ENCODE data around the gene GNA12.

DNA sequence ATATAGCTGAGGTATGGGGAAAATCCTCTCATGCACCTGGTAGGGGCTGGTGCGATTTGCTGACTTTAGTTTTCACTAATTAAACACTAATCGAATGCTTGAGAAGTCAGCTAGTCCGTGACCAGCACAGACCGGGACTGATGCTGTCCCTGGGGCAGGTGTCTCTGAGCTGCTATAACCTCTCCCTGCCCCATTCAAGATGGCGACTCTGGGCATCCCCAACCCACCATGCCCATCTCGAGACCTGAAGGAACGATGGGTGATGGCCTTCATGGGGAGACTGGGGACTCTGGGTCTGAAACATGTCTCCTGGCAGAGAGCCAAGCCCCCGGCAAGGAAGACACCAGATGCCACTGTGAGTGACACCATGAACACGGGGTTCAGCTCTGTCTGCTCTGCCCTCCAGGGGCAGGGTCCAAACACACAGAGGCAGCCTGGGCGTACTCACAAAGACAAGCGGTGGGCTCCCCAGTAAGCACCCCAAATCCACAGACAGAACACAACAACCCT lies 57.4 kb downstream of the GNA12 start:
- TF ChIP-seq, protein P1, sequence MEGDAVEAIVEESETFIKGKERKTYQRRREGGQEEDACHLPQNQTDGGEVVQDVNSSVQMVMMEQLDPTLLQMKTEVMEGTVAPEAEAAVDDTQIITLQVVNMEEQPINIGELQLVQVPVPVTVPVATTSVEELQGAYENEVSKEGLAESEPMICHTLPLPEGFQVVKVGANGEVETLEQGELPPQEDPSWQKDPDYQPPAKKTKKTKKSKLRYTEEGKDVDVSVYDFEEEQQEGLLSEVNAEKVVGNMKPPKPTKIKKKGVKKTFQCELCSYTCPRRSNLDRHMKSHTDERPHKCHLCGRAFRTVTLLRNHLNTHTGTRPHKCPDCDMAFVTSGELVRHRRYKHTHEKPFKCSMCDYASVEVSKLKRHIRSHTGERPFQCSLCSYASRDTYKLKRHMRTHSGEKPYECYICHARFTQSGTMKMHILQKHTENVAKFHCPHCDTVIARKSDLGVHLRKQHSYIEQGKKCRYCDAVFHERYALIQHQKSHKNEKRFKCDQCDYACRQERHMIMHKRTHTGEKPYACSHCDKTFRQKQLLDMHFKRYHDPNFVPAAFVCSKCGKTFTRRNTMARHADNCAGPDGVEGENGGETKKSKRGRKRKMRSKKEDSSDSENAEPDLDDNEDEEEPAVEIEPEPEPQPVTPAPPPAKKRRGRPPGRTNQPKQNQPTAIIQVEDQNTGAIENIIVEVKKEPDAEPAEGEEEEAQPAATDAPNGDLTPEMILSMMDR (conservative IDR thresholded peaks at IDR 0.05; ENCODE audit: low read depth, low read length), result no peak
- TF ChIP-seq EZH2 (IDR thresholded peaks at IDR 0.05; ENCODE audit: borderline replicate concordance, low read depth, low read length, poor library complexity, severe bottlenecking), result no peak

Data from A673 (cell line).